CD4-positive, alpha-beta T cell treated with Interleukin-12 subunit alpha and Interleukin-12 subunit beta, for 1 hour (primary cell): Measurements from ENCODE around the gene MYZAP.

Experiments
- DNase-seq: peaks from one replicate; pipeline ENCODE4 v3.0.0-alpha.2; 2020

The MYZAP gene

GRCh38 chr15:57705746-57706404 is 114.2 kb downstream of the MYZAP start:
- no peak for DNase-seq

- DNase-seq, result peak; percentile 94
Observed at GRCh38 chr15:57706405-57707209, 114.9 kb downstream of the MYZAP start, which contains the start of gene POLR2M. Gene POLR2M, plus strand, starts transcription at chr15:57706714. Its CDS starts 129 bp downstream, at chr15:57706843.

GRCh38 chr15:57708047-57708446 is 116.3 kb downstream of the MYZAP start:
- DNase-seq, result no peak

GRCh38 chr15:57718309-57718708 is 126.6 kb downstream of the MYZAP start:
- no peak for DNase-seq

- DNase-seq, result no peak
Observed at GRCh38 chr15:57720867-57721266, 129.2 kb downstream of the MYZAP start.

GRCh38 chr15:57726411-57726810 is 134.7 kb downstream of the MYZAP start:
- no peak for DNase-seq

- DNase-seq, result no peak
Observed at GRCh38 chr15:57727031-57727430, 135.3 kb downstream of the MYZAP start.

GRCh38 chr15:57728436-57728835 is 136.7 kb downstream of the MYZAP start:
- DNase-seq, result no peak

GRCh38 chr15:57730876-57731275 is 139.2 kb downstream of the MYZAP start:
- no peak for DNase-seq

GRCh38 chr15:57731530-57732103 is 139.9 kb downstream of the MYZAP start:
- DNase-seq, result no peak

- DNase-seq, result peak; percentile 42
Observed at GRCh38 chr15:57732526-57733331, 141.0 kb downstream of the MYZAP start.

GRCh38 chr15:57734860-57735259 is 143.2 kb downstream of the MYZAP start:
- DNase-seq, result no peak
